ENCODE data around the gene CCDC124. TPM values are rescaled to one million over a fixed set of nuclear protein-coding genes. Genes with fewer than 3 reads are reported as not detected.

Gene CCDC124
- total RNA-seq, 1 donor from 2014 or later, result 55.3 TPM

GRCh38 chr19:17949956-17950309 lies 17.1 kb downstream of the CCDC124 start:
- intact Hi-C loops (cut with DNase I), result no loop called here
- H3K4me1 ChIP-seq, result peaks cover 44% of the 10 kb centered on the region
- DNase-seq (no peak), ATAC-seq (no peak)
- H3K27ac ChIP-seq, result no peak overlapping the region
- no peaks in the 10 kb centered on the region for H3K36me3 ChIP-seq
- TF ChIP-seq CTCF (IDR thresholded peaks at IDR 0.05), result no peak
- H3K9me3 ChIP-seq, result no peaks in the 10 kb centered on the region
- peaks cover 61% of the 10 kb centered on the region for H3K27me3 ChIP-seq (ENCODE audit: low read depth)
- H3K4me3 ChIP-seq, result no peak overlapping the region

- Histone ChIP-seq H3K9me3 (no peaks in the 10 kb centered on the region), H3K4me1 (peaks cover 44% of the 10 kb centered on the region), H3K36me3 (no peaks in the 10 kb centered on the region), H3K27ac (no peak overlapping the region), H3K27me3 (ENCODE audit: low read depth) (peaks cover 67% of the 10 kb centered on the region), H3K4me3 (no peak overlapping the region)
- no peak for TF ChIP-seq CTCF (IDR thresholded peaks at IDR 0.05)
- DNase-seq (no peak), ATAC-seq (no peak)
- intact Hi-C loops (cut with DNase I), result no loop called here
These were observed 17.7 kb downstream of the CCDC124 start for GRCh38 chr19:17950310-17951156.

- ATAC-seq (no peak), DNase-seq (no peak)
- intact Hi-C loops (cut with DNase I), result no loop called here
- Histone ChIP-seq H3K4me3 (no peak overlapping the region), H3K9me3 (no peaks in the 10 kb centered on the region), H3K4me1 (peaks cover 44% of the 10 kb centered on the region), H3K27ac (no peak overlapping the region), H3K27me3 (ENCODE audit: low read depth) (peaks cover 75% of the 10 kb centered on the region), H3K36me3 (no peaks in the 10 kb centered on the region)
- TF ChIP-seq CTCF (IDR thresholded peaks at IDR 0.05), result no peak
These were observed 18.6 kb downstream of the CCDC124 start for GRCh38 chr19:17951157-17951989.

GRCh38 chr19:17951990-17952976 lies 19.5 kb downstream of the CCDC124 start:
- no peaks in the 10 kb centered on the region for H3K9me3 ChIP-seq
- no peak for TF ChIP-seq CTCF (IDR thresholded peaks at IDR 0.05)
- H3K4me1 ChIP-seq, result peaks cover 41% of the 10 kb centered on the region
- no peak overlapping the region for H3K27ac ChIP-seq
- H3K36me3 ChIP-seq, result no peaks in the 10 kb centered on the region
- ATAC-seq, result no peak
- H3K27me3 ChIP-seq (ENCODE audit: low read depth), result peaks cover 75% of the 10 kb centered on the region
- H3K4me3 ChIP-seq, result no peak overlapping the region
- DNase-seq, result no peak
- intact Hi-C loops (cut with DNase I), result no loop called here

- ATAC-seq (no peak), DNase-seq (no peak)
- H3K36me3 ChIP-seq, result no peaks in the 10 kb centered on the region
- no peaks in the 10 kb centered on the region for H3K9me3 ChIP-seq
- no peak for TF ChIP-seq CTCF (IDR thresholded peaks at IDR 0.05)
- no peak overlapping the region for H3K27ac ChIP-seq
- H3K27me3 ChIP-seq (ENCODE audit: low read depth), result peaks cover 75% of the 10 kb centered on the region
- intact Hi-C loops (cut with DNase I), result no loop called here
- no peak overlapping the region for H3K4me3 ChIP-seq
- H3K4me1 ChIP-seq, result peaks cover 37% of the 10 kb centered on the region
These were observed 20.5 kb downstream of the CCDC124 start for GRCh38 chr19:17953316-17953801.
